GM23338 (cell line): ENCODE measurements around the gene BCAP31. TPM values are rescaled to one million over a fixed set of nuclear protein-coding genes. Genes with fewer than 3 reads are reported as not detected.

Experiments
- ATAC-seq: fragments of 200-7000 bp; cut with Tn5 transposase; 3 replicates; pipeline ENCODE4 v1.9.1; 2020
- DNase-seq: peaks from one replicate; pipeline ENCODE4 v3.0.0-alpha.2; 2015; ENCODE audit warnings: low spot score
- H2AFZ ChIP-seq: fragments of 200-600 bp; sonication (generic); 2 replicates; pipeline ENCODE4 v1.8.0; 2016; ENCODE audit warnings: antibody characterized with exemption, mild to moderate bottlenecking, moderate library complexity
- H3F3A ChIP-seq: fragments of 200-600 bp; sonication (generic); replicated peaks from 2 replicates; pipeline ENCODE4 v1.8.0; 2017; ENCODE audit warnings: antibody characterized with exemption, mixed run types, low read depth
- H3K27ac ChIP-seq: fragments of 200-600 bp; sonication (generic); 2 replicates; pipeline ENCODE4 v1.6.1; 2016; ENCODE audit warnings: low read depth
- H3K27me3 ChIP-seq: fragments of 200-600 bp; sonication (generic); 2 replicates; pipeline ENCODE4 v1.8.0; 2016; ENCODE audit warnings: mild to moderate bottlenecking, mixed run types, moderate library complexity; ENCODE audit not compliant: insufficient read depth
- H3K36me3 ChIP-seq: fragments of 200-600 bp; sonication (generic); 2 replicates; pipeline ENCODE4 v1.8.0; 2016; ENCODE audit warnings: mild to moderate bottlenecking; ENCODE audit not compliant: insufficient read depth
- H3K4me1 ChIP-seq: fragments of 200-600 bp; sonication (generic); 2 replicates; pipeline ENCODE4 v1.8.0; 2016; ENCODE audit warnings: mild to moderate bottlenecking, moderate library complexity; ENCODE audit not compliant: insufficient read depth
- H3K4me2 ChIP-seq: fragments of 200-600 bp; sonication (generic); 2 replicates; pipeline ENCODE4 v1.7.1; 2017; ENCODE audit warnings: mixed run types
- H3K4me3 ChIP-seq: fragments of 200-600 bp; sonication (generic); 2 replicates; pipeline ENCODE4 v1.6.1; 2016; ENCODE audit warnings: mixed run types
- H3K79me2 ChIP-seq: fragments of 200-600 bp; sonication (generic); replicated peaks from 2 replicates; pipeline ENCODE4 v1.8.0; 2017; ENCODE audit warnings: mild to moderate bottlenecking; ENCODE audit not compliant: insufficient read depth
- H3K9me2 ChIP-seq: fragments of 200-600 bp; sonication (generic); 2 replicates; pipeline ENCODE4 v1.8.0; 2017; ENCODE audit not compliant: insufficient read depth
- H4K20me1 ChIP-seq: fragments of 200-600 bp; sonication (generic); replicated peaks from 2 replicates; pipeline ENCODE4 v1.8.0; 2017; ENCODE audit warnings: mild to moderate bottlenecking; ENCODE audit not compliant: insufficient read depth
- H3K27ac Mint-ChIP-seq: 2 replicates; pipeline ENCODE4 v1.8.0; 2020; ENCODE audit warnings: inconsistent platforms, mild to moderate bottlenecking, moderate library complexity, mixed read lengths
- H3K27me3 Mint-ChIP-seq: 3 replicates; pipeline ENCODE4 v1.8.0; 2022; ENCODE audit warnings: low read depth, mild to moderate bottlenecking, moderate library complexity, mixed read lengths, inconsistent platforms; ENCODE audit not compliant: insufficient read depth, poor library complexity
- H3K36me3 Mint-ChIP-seq: 3 replicates; pipeline ENCODE4 v1.8.0; 2021; ENCODE audit warnings: low read depth, mild to moderate bottlenecking, inconsistent platforms, moderate library complexity, mixed read lengths
- H3K4me1 Mint-ChIP-seq: 3 replicates; pipeline ENCODE4 v1.8.0; 2020; ENCODE audit warnings: mild to moderate bottlenecking, inconsistent platforms, mixed read lengths
- H3K4me3 Mint-ChIP-seq: 3 replicates; pipeline ENCODE4 v1.8.0; 2021; ENCODE audit warnings: moderate library complexity, mild to moderate bottlenecking, inconsistent platforms, mixed read lengths
- H3K9me3 Mint-ChIP-seq: 3 replicates; pipeline ENCODE4 v1.8.0; 2020; ENCODE audit warnings: moderate library complexity, mild to moderate bottlenecking, inconsistent platforms, mixed read lengths
- CREB1 ChIP-seq: fragments of 250-450 bp; sonication (Bioruptor Pico); IDR thresholded peaks from 2 replicates; pipeline ENCODE4 v1.5.0; 2020; ENCODE audit warnings: low read depth, mild to moderate bottlenecking, moderate library complexity
- EZH2 ChIP-seq: fragments of 200-600 bp; sonication (generic); IDR thresholded peaks from one replicate; pipeline ENCODE4 v1.8.0; 2017; ENCODE audit warnings: antibody characterized with exemption, mild to moderate bottlenecking, low read depth; ENCODE audit not compliant: unreplicated experiment
- EZH2phosphoT487 ChIP-seq: fragments of 200-600 bp; sonication (generic); IDR thresholded peaks from one replicate; pipeline ENCODE4 v1.8.1; 2018; ENCODE audit warnings: antibody characterized with exemption; ENCODE audit not compliant: unreplicated experiment
- JUNB ChIP-seq: IDR thresholded peaks from one replicate; pipeline ENCODE4 v1.6.1; 2016; ENCODE audit warnings: antibody characterized with exemption; ENCODE audit not compliant: unreplicated experiment
- NANOG ChIP-seq: IDR thresholded peaks from 2 replicates; pipeline ENCODE4 v1.6.1; 2016; ENCODE audit warnings: antibody characterized with exemption, borderline replicate concordance
- POLR2AphosphoS5 ChIP-seq: IDR thresholded peaks from 2 replicates; pipeline ENCODE4 v1.6.1; 2016; ENCODE audit warnings: antibody characterized with exemption, low read depth
- STAT1 ChIP-seq: IDR thresholded peaks from one replicate; pipeline ENCODE4 v1.6.1; 2016; ENCODE audit warnings: antibody characterized with exemption; ENCODE audit not compliant: unreplicated experiment
- ZNF114 ChIP-seq: fragments of 250-450 bp; sonication (Bioruptor Pico); IDR thresholded peaks from 2 replicates; pipeline ENCODE4 v1.5.0; 2020; ENCODE audit warnings: mild to moderate bottlenecking, moderate library complexity
- ZNF331 ChIP-seq: fragments of 250-450 bp; sonication (Bioruptor Pico); IDR thresholded peaks from 2 replicates; pipeline ENCODE4 v1.5.0; 2020; ENCODE audit warnings: low read depth, mild to moderate bottlenecking, moderate library complexity
- polyA plus RNA-seq: library from polyadenylated mRNA; unstranded; fragments of >200 nt; fragmentation: Nextera tagmentation; extraction: Ambion mirVana; gene quantifications from 2 replicates; pipeline ENCODE4 v1.2.1, GENCODE V29; 2016
- total RNA-seq: library from RNA; depleted of rRNA; stranded (reverse); fragments of >200 nt; shearing (Covaris generic); gene quantifications from 2 replicates; pipeline ENCODE4 v1.2.3, GENCODE V29; 2014
- TF ChIP-seq, protein P1 (sequence below): IDR thresholded peaks from one replicate; pipeline ENCODE4 v1.6.1; 2018; ENCODE audit warnings: antibody characterized with exemption; ENCODE audit not compliant: unreplicated experiment
- TF ChIP-seq, protein P2 (sequence below): IDR thresholded peaks from 2 replicates; pipeline ENCODE4 v1.6.1; 2016; ENCODE audit warnings: antibody characterized with exemption
- TF ChIP-seq, protein P3 (sequence below), 2 experiments: fragments of 200-600 bp in 1 of 2; sonication (generic) in 1 of 2; conservative IDR thresholded peaks; 2 replicates each; pipeline versions ENCODE4 v1.5.1 to v1.6.1; 2016 to 2017; ENCODE audit warnings: antibody characterized with exemption in 2 of 2, low read depth in 2 of 2, mild to moderate bottlenecking in 2 of 2, moderate library complexity in 1 of 2
- TF ChIP-seq, protein P4 (sequence below): fragments of 250-450 bp; sonication (Bioruptor Pico); IDR thresholded peaks from 2 replicates; pipeline ENCODE4 v1.5.0; 2020; ENCODE audit warnings: mild to moderate bottlenecking, moderate library complexity

Gene BCAP31
- total and polyA plus RNA-seq, 2 experiments from 2014 or later: 85.0 to 145 TPM

DNA sequence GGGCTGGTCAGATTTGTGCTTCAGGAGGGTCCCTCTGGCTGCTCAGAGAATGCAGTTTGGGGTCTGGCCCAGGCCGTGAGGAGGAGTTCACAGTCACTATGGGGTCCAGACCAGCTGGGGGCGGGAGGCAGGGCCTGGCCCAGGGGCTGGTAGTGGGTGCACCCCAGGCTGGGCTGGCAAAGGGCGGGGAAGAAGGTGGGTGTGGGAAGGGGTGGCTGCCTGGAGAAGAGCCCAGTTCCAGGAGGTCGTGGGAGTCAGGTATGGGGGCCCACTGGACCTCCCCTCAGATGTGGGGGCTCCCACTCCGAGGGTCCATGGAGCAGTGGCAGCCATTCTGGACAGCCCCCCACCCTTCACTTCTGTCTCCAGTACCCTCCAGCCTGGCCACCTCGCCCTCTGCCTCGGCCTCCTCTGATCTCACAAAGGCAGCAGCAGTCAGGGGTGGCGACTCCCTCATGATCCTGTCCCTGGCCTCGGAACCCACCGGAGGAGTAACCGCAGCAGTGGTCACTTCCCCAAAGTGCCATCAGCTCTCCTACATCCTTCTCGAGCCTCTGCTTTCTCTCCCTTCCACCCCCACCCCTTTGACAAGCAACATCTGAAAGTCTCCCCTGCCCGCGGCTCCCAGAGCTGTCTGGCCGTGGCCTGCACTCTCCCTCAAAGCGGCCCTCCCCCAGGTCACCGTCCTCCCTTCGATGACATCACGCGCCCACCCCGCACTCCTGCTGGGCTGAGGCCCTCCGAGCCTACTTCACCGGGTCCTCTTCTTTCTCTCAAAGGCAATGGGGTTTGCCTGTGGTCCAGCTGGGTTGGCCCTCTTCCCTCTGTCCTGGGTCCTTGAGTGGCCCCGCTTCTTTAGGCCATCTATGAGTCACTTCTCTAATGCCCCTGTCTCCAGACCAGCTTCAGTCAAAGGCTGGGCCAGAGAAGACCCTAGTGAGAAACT, 38.2 kb downstream of the BCAP31 start:
- DNase-seq (no peak), ATAC-seq (no peak)
- peak overlapping the region; percentile 50 for H3K4me3 Mint-ChIP-seq
- Histone ChIP-seq H3K27me3 (no peaks in the 10 kb centered on the region), H3K27ac (no peak overlapping the region), H3K79me2 (no peaks in the 10 kb centered on the region), H4K20me1 (no peaks in the 10 kb centered on the region), H3K9me2 (no peaks in the 10 kb centered on the region), H2AFZ (no peak overlapping the region), H3K4me2 (peak overlapping the region; percentile 70; the same call in 1 of the 2 replicates), H3K4me1 (peaks cover 3% of the 10 kb centered on the region; the same call in 1 of the 2 replicates), H3F3A (no peaks in the 10 kb centered on the region), H3K4me3 (0 out of 2 replicates have a peak overlapping the region, but pooled peaks have one; percentile 20), H3K36me3 (no peaks in the 10 kb centered on the region)
- peaks cover 17% of the 10 kb centered on the region for H3K9me3 Mint-ChIP-seq
- peaks cover 5% of the 10 kb centered on the region for H3K27me3 Mint-ChIP-seq
- peaks cover 13% of the 10 kb centered on the region; the same call in 2 of the 3 replicates for H3K36me3 Mint-ChIP-seq
- TF ChIP-seq ZNF331 (CRISPR knock-in tag): no peak
- TF ChIP-seq, protein P1, sequence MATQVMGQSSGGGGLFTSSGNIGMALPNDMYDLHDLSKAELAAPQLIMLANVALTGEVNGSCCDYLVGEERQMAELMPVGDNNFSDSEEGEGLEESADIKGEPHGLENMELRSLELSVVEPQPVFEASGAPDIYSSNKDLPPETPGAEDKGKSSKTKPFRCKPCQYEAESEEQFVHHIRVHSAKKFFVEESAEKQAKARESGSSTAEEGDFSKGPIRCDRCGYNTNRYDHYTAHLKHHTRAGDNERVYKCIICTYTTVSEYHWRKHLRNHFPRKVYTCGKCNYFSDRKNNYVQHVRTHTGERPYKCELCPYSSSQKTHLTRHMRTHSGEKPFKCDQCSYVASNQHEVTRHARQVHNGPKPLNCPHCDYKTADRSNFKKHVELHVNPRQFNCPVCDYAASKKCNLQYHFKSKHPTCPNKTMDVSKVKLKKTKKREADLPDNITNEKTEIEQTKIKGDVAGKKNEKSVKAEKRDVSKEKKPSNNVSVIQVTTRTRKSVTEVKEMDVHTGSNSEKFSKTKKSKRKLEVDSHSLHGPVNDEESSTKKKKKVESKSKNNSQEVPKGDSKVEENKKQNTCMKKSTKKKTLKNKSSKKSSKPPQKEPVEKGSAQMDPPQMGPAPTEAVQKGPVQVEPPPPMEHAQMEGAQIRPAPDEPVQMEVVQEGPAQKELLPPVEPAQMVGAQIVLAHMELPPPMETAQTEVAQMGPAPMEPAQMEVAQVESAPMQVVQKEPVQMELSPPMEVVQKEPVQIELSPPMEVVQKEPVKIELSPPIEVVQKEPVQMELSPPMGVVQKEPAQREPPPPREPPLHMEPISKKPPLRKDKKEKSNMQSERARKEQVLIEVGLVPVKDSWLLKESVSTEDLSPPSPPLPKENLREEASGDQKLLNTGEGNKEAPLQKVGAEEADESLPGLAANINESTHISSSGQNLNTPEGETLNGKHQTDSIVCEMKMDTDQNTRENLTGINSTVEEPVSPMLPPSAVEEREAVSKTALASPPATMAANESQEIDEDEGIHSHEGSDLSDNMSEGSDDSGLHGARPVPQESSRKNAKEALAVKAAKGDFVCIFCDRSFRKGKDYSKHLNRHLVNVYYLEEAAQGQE: no peak
- no peak for TF ChIP-seq ZNF114 (CRISPR knock-in tag)
- TF ChIP-seq STAT1: no peak
- TF ChIP-seq, protein P2, sequence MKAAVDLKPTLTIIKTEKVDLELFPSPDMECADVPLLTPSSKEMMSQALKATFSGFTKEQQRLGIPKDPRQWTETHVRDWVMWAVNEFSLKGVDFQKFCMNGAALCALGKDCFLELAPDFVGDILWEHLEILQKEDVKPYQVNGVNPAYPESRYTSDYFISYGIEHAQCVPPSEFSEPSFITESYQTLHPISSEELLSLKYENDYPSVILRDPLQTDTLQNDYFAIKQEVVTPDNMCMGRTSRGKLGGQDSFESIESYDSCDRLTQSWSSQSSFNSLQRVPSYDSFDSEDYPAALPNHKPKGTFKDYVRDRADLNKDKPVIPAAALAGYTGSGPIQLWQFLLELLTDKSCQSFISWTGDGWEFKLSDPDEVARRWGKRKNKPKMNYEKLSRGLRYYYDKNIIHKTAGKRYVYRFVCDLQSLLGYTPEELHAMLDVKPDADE: no peak
- TF ChIP-seq JUNB: no peak
- no peak for TF ChIP-seq EZH2phosphoT487
- TF ChIP-seq, protein P3, sequence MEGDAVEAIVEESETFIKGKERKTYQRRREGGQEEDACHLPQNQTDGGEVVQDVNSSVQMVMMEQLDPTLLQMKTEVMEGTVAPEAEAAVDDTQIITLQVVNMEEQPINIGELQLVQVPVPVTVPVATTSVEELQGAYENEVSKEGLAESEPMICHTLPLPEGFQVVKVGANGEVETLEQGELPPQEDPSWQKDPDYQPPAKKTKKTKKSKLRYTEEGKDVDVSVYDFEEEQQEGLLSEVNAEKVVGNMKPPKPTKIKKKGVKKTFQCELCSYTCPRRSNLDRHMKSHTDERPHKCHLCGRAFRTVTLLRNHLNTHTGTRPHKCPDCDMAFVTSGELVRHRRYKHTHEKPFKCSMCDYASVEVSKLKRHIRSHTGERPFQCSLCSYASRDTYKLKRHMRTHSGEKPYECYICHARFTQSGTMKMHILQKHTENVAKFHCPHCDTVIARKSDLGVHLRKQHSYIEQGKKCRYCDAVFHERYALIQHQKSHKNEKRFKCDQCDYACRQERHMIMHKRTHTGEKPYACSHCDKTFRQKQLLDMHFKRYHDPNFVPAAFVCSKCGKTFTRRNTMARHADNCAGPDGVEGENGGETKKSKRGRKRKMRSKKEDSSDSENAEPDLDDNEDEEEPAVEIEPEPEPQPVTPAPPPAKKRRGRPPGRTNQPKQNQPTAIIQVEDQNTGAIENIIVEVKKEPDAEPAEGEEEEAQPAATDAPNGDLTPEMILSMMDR (conservative IDR thresholded peaks at IDR 0.05; ENCODE audit: low read depth in 2 of 2): no peak
- TF ChIP-seq EZH2: no peak
- no peak for TF ChIP-seq NANOG
- TF ChIP-seq, protein P4, sequence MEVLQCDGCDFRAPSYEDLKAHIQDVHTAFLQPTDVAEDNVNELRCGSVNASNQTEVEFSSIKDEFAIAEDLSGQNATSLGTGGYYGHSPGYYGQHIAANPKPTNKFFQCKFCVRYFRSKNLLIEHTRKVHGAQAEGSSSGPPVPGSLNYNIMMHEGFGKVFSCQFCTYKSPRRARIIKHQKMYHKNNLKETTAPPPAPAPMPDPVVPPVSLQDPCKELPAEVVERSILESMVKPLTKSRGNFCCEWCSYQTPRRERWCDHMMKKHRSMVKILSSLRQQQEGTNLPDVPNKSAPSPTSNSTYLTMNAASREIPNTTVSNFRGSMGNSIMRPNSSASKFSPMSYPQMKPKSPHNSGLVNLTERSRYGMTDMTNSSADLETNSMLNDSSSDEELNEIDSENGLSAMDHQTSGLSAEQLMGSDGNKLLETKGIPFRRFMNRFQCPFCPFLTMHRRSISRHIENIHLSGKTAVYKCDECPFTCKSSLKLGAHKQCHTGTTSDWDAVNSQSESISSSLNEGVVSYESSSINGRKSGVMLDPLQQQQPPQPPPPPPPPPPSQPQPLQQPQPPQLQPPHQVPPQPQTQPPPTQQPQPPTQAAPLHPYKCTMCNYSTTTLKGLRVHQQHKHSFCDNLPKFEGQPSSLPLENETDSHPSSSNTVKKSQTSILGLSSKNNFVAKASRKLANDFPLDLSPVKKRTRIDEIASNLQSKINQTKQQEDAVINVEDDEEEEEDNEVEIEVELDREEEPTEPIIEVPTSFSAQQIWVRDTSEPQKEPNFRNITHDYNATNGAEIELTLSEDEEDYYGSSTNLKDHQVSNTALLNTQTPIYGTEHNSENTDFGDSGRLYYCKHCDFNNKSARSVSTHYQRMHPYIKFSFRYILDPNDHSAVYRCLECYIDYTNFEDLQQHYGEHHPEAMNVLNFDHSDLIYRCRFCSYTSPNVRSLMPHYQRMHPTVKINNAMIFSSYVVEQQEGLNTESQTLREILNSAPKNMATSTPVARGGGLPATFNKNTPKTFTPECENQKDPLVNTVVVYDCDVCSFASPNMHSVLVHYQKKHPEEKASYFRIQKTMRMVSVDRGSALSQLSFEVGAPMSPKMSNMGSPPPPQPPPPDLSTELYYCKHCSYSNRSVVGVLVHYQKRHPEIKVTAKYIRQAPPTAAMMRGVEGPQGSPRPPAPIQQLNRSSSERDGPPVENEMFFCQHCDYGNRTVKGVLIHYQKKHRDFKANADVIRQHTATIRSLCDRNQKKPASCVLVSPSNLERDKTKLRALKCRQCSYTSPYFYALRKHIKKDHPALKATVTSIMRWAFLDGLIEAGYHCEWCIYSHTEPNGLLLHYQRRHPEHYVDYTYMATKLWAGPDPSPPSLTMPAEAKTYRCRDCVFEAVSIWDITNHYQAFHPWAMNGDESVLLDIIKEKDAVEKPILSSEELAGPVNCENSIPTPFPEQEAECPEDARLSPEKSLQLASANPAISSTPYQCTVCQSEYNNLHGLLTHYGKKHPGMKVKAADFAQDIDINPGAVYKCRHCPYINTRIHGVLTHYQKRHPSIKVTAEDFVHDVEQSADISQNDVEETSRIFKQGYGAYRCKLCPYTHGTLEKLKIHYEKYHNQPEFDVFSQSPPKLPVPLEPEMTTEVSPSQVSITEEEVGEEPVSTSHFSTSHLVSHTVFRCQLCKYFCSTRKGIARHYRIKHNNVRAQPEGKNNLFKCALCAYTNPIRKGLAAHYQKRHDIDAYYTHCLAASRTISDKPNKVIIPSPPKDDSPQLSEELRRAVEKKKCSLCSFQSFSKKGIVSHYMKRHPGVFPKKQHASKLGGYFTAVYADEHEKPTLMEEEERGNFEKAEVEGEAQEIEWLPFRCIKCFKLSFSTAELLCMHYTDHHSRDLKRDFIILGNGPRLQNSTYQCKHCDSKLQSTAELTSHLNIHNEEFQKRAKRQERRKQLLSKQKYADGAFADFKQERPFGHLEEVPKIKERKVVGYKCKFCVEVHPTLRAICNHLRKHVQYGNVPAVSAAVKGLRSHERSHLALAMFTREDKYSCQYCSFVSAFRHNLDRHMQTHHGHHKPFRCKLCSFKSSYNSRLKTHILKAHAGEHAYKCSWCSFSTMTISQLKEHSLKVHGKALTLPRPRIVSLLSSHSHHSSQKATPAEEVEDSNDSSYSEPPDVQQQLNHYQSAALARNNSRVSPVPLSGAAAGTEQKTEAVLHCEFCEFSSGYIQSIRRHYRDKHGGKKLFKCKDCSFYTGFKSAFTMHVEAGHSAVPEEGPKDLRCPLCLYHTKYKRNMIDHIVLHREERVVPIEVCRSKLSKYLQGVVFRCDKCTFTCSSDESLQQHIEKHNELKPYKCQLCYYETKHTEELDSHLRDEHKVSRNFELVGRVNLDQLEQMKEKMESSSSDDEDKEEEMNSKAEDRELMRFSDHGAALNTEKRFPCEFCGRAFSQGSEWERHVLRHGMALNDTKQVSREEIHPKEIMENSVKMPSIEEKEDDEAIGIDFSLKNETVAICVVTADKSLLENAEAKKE (CRISPR knock-in tag): no peak
- no peak for TF ChIP-seq POLR2AphosphoS5
- TF ChIP-seq CREB1: no peak
- H3K4me1 Mint-ChIP-seq: peaks cover 16% of the 10 kb centered on the region
- H3K27ac Mint-ChIP-seq: no peak overlapping the region
